Endothelial cell of umbilical vein (primary cell): ENCODE results near the gene NAA11. TPM values are rescaled to one million over a fixed set of nuclear protein-coding genes. Genes with fewer than 3 reads are reported as not detected.

Source experiments
- BruUV-seq: library from RNA; stranded (reverse); fragments of 400-500 nt; replicated peaks from 2 replicates; lab custom pipeline; 2021; lab: Mats Ljungman, UMichigan
- CTCF ChIA-PET: fragments of 300-600, 350-600 bp; sonication (Branson Sonifier 250); formaldehyde crosslinking; loops from one replicate; lab custom pipeline; 2021; ENCODE audit warnings: antibody characterized with exemption, inconsistent platforms; lab: Charles Lee
- POLR2A ChIA-PET: fragments of 300-600, 350-600 bp; sonication (Branson Sonifier 250); formaldehyde crosslinking; loops from one replicate; lab custom pipeline; 2021; ENCODE audit warnings: antibody characterized with exemption, inconsistent platforms; lab: Charles Lee
- DNase-seq: peaks from one replicate; pipeline ENCODE4 v3.0.0-alpha.2; 2011; ENCODE audit warnings: low read depth, low spot score
- FAIRE-seq: peaks from 2 replicates; lab custom pipeline; 2011; peaks lifted over from hg19 to GRCh38; lab: Jason Lieb, UNC
- H2AFZ ChIP-seq: 2 replicates; pipeline ENCODE4 v1.6.0; 2012; ENCODE audit warnings: low read depth, low read length, control low read depth, inconsistent platforms
- H3K27ac ChIP-seq: 2 replicates; pipeline ENCODE4 v1.5.1; 2011; ENCODE audit warnings: low read depth, mild to moderate bottlenecking, control low read depth, low read length, moderate library complexity; ENCODE audit not compliant: insufficient read depth
- H3K27me3 ChIP-seq, 2 experiments: 2 replicates each; pipeline versions ENCODE4 v1.6.0 to v1.6.1; 2011; ENCODE audit warnings: low read length in 2 of 2, mixed read lengths in 1 of 2; ENCODE audit not compliant: control insufficient read depth in 2 of 2, insufficient read depth in 2 of 2
- H3K36me3 ChIP-seq, 2 experiments: 2 replicates in 1 of 2; 3 replicates in 1 of 2; pipeline ENCODE4 v1.5.1; 2011; ENCODE audit warnings: low read length in 2 of 2, mild to moderate bottlenecking in 1 of 2, moderate library complexity in 1 of 2; ENCODE audit not compliant: control insufficient read depth in 2 of 2, insufficient read depth in 2 of 2; ENCODE audit errors: extremely low read depth in 1 of 2
- H3K4me1 ChIP-seq: 3 replicates; pipeline ENCODE4 v1.5.1; 2011; ENCODE audit warnings: mild to moderate bottlenecking, low read length; ENCODE audit not compliant: control insufficient read depth, insufficient read depth; ENCODE audit errors: extremely low read depth
- H3K4me2 ChIP-seq: 2 replicates; pipeline ENCODE4 v1.6.1; 2011; ENCODE audit warnings: low read length, control low read depth, mixed read lengths; ENCODE audit not compliant: insufficient read depth
- H3K4me3 ChIP-seq, 3 experiments: fragments of 200-600 bp in 1 of 3; sonication (generic), shearing (Covaris generic) in 1 of 3; replicated peaks in 1 of 3; 2 replicates each; pipeline ENCODE4 v1.5.1; 2011 to 2016; ENCODE audit warnings: control low read depth in 3 of 3, low read length in 3 of 3, mild to moderate bottlenecking in 2 of 3, inconsistent platforms in 1 of 3, low read depth in 1 of 3, moderate library complexity in 1 of 3; ENCODE audit not compliant: insufficient read depth in 1 of 3
- H3K79me2 ChIP-seq: 2 replicates; pipeline ENCODE4 v1.6.0; 2012; ENCODE audit warnings: low read length, inconsistent platforms; ENCODE audit not compliant: control insufficient read depth, insufficient read depth
- H3K9ac ChIP-seq: replicated peaks from 2 replicates; pipeline ENCODE3; 2011; ENCODE audit warnings: low read length, control low read depth; ENCODE audit not compliant: insufficient read depth; ENCODE audit errors: extremely low read depth
- H3K9me1 ChIP-seq: replicated peaks from 3 replicates; pipeline ENCODE4 v1.6.0; 2011; ENCODE audit warnings: mild to moderate bottlenecking, low read length; ENCODE audit not compliant: control insufficient read depth, insufficient read depth; ENCODE audit errors: extremely low read depth
- H3K9me3 ChIP-seq: replicated peaks from 2 replicates; pipeline ENCODE4 v1.5.1; 2012; ENCODE audit warnings: low read length, inconsistent platforms; ENCODE audit not compliant: control insufficient read depth, insufficient read depth
- H4K20me1 ChIP-seq: replicated peaks from 2 replicates; pipeline ENCODE3; 2011; ENCODE audit warnings: mild to moderate bottlenecking, low read length; ENCODE audit not compliant: control insufficient read depth, insufficient read depth; ENCODE audit errors: extremely low read depth
- EZH2 ChIP-seq: IDR thresholded peaks from 2 replicates; pipeline ENCODE4 v1.6.1; 2012; ENCODE audit warnings: borderline replicate concordance, low read depth, mild to moderate bottlenecking, moderate library complexity, low read length, inconsistent platforms; ENCODE audit not compliant: severe bottlenecking
- FOS ChIP-seq: IDR thresholded peaks from 2 replicates; pipeline ENCODE4 v1.6.1; 2011; ENCODE audit warnings: mild to moderate bottlenecking, low read length, moderate library complexity, borderline replicate concordance; ENCODE audit not compliant: insufficient read depth
- GATA2 ChIP-seq: IDR thresholded peaks from 2 replicates; pipeline ENCODE4 v1.7.0; 2011; ENCODE audit warnings: low read depth, mild to moderate bottlenecking, moderate library complexity, mixed read lengths, low read length; ENCODE audit not compliant: insufficient read length, insufficient read depth
- JUN ChIP-seq: IDR thresholded peaks from 2 replicates; pipeline ENCODE4 v1.6.1; 2011; ENCODE audit warnings: borderline replicate concordance, low read depth; ENCODE audit not compliant: insufficient read length, insufficient read depth
- MYC ChIP-seq: IDR thresholded peaks from one replicate; pipeline ENCODE4 v1.6.1; 2011; ENCODE audit warnings: mild to moderate bottlenecking, low read depth, low read length
- POLR2A ChIP-seq: IDR thresholded peaks from 2 replicates; pipeline ENCODE4 v1.6.1; 2012; ENCODE audit warnings: low read depth, mild to moderate bottlenecking, control low read depth, low read length
- POLR2AphosphoS5 ChIP-seq: IDR thresholded peaks from 2 replicates; pipeline ENCODE4 v1.6.1; 2012; ENCODE audit warnings: low read depth, mild to moderate bottlenecking, control low read depth, low read length, moderate library complexity; ENCODE audit not compliant: insufficient read depth
- dilution Hi-C: fragments of 300-500 bp; cut with MboI; formaldehyde crosslinking; loops from one replicate; pipeline ENCODE4 v1.15.0; 2019; ENCODE audit warnings: low sequenced_read_pairs; ENCODE audit not compliant: extremely low pct_ligation_motif_present
- intact Hi-C: fragments of 100-400 bp; cut with micrococcal nuclease; formaldehyde crosslinking; loops from one replicate; pipeline ENCODE4 v1.10.0; 2022
- polyA plus RNA-seq, 4 experiments: library from polyadenylated mRNA; depleted of rRNA in 3 of 4; stranded (reverse) in 3 of 4; unstranded in 1 of 4; fragments of >200 nt; gene quantifications; 2 replicates each; pipeline versions ENCODE4 v1.2.1 to v1.2.3, GENCODE V29; 2011 to 2012; ENCODE audit warnings: missing spikeins in 1 of 4
- total RNA-seq: library from RNA; stranded (reverse); gene quantifications from 2 replicates; pipeline ENCODE4 v1.2.3, GENCODE V29; 2021
- TF ChIP-seq, protein P1 (sequence below), 2 donors: IDR thresholded peaks; 1 replicate in 1 of 2; 2 replicates in 1 of 2; pipeline ENCODE4 v1.5.1; 2011; ENCODE audit warnings: low read length in 2 of 2, mild to moderate bottlenecking in 2 of 2, moderate library complexity in 2 of 2, control low read depth in 1 of 2, inconsistent platforms in 1 of 2, low read depth in 1 of 2; ENCODE audit not compliant: insufficient read depth in 1 of 2; ENCODE audit errors: extremely low read depth in 1 of 2
- TF ChIP-seq, protein P2 (sequence below): IDR thresholded peaks from 2 replicates; pipeline ENCODE4 v1.6.1; 2011; ENCODE audit not compliant: insufficient read depth, insufficient read length

NAA11 gene
- total and polyA plus RNA-seq, 2 donors (not counting 3 experiments of a cell fraction or from before 2014, with no cell fraction given) = not detected

DNA sequence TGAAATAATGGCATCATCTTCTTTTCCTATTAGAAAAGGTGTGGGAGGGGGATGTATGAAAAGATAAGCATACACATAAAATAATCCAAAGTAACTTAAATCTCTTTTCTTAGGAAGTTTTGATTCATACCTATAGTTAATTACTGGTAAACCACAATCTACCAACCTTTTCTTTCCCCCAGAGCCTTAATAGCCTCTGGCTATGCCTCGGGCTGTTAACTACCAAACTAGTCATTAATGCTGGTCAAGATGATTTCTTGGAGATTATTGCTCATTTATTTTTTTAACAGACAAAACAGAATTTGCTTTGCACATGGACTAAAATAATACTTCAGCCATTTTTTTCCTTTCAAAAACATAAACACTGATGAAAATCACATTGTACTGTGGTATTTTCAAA, 16.9 kb downstream of the NAA11 start:
- Histone ChIP-seq H3K9ac (no peak overlapping the region), H2AFZ (no peak overlapping the region), H3K79me2 (no peaks in the 10 kb centered on the region), H3K4me1 (no peaks in the 10 kb centered on the region), H3K27me3 (no peaks in the 10 kb centered on the region), H3K27ac (no peak overlapping the region), H3K4me2 (no peak overlapping the region), H3K36me3 (no peaks in the 10 kb centered on the region), H4K20me1 (no peaks in the 10 kb centered on the region), H3K9me3 (no peaks in the 10 kb centered on the region), H3K9me1 (no peaks in the 10 kb centered on the region), H3K4me3 (no peak overlapping the region)
- BruUV-seq = no TSS peak
- dilution Hi-C loops = no loop called here
- DNase-seq (no peak), FAIRE-seq (no peak)
- intact Hi-C loops = no loop called here
- POLR2A ChIA-PET = no interaction called here
- CTCF ChIA-PET = no interaction called here
- TF ChIP-seq, protein P1, sequence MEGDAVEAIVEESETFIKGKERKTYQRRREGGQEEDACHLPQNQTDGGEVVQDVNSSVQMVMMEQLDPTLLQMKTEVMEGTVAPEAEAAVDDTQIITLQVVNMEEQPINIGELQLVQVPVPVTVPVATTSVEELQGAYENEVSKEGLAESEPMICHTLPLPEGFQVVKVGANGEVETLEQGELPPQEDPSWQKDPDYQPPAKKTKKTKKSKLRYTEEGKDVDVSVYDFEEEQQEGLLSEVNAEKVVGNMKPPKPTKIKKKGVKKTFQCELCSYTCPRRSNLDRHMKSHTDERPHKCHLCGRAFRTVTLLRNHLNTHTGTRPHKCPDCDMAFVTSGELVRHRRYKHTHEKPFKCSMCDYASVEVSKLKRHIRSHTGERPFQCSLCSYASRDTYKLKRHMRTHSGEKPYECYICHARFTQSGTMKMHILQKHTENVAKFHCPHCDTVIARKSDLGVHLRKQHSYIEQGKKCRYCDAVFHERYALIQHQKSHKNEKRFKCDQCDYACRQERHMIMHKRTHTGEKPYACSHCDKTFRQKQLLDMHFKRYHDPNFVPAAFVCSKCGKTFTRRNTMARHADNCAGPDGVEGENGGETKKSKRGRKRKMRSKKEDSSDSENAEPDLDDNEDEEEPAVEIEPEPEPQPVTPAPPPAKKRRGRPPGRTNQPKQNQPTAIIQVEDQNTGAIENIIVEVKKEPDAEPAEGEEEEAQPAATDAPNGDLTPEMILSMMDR (IDR thresholded peaks at IDR 0.05; ENCODE audit: extremely low read depth in 1 of 2, insufficient read depth in 1 of 2, low read depth in 1 of 2, low read length in 2 of 2) = no peak
- TF ChIP-seq GATA2 = no peak
- TF ChIP-seq FOS = no peak
- TF ChIP-seq JUN = no peak
- no peak for TF ChIP-seq POLR2AphosphoS5
- TF ChIP-seq, protein P2, sequence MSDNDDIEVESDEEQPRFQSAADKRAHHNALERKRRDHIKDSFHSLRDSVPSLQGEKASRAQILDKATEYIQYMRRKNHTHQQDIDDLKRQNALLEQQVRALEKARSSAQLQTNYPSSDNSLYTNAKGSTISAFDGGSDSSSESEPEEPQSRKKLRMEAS = no peak
- no peak for TF ChIP-seq POLR2A
- TF ChIP-seq MYC = no peak
- TF ChIP-seq EZH2 = no peak
